HCT116 (cell line): ENCODE measurements around the gene BMERB1. TPM values are rescaled to one million over a fixed set of nuclear protein-coding genes. Genes with fewer than 3 reads are reported as not detected.

ENCODE experiments used
- ATAC-seq: fragments of 200-7000 bp; cut with Tn5 transposase; 2 replicates; pipeline ENCODE4 v1.9.1; 2020; ENCODE audit warnings: mild to moderate bottlenecking, moderate library complexity
- BruUV-seq: library from RNA; stranded (reverse); fragments of 400-500 nt; replicated peaks from 2 replicates; lab custom pipeline; 2021; lab: Mats Ljungman, UMichigan
- CTCF ChIA-PET: fragments of 300-600 bp; sonication (Branson Sonifier 250); formaldehyde crosslinking; loops from one replicate; lab custom pipeline; 2021; ENCODE audit warnings: antibody characterized with exemption; lab: Charles Lee
- POLR2A ChIA-PET: fragments of 300-600, 350-600 bp; sonication (Branson Sonifier 250); formaldehyde crosslinking; loops from one replicate; lab custom pipeline; 2021; ENCODE audit warnings: antibody characterized with exemption; lab: Charles Lee
- RAD21 ChIA-PET, 2 experiments: fragments of 300-600 bp; sonication (Branson Sonifier 250); formaldehyde crosslinking; loops; one replicate each; lab custom pipeline; 2023; ENCODE audit warnings: low total read pairs in 2 of 2; ENCODE audit not compliant: uncharacterized antibody in 2 of 2, unreplicated experiment in 2 of 2, low non-redundant PET in 1 of 2; lab: Charles Lee
- DNase-seq: peaks from one replicate; pipeline ENCODE4 v3.0.0-alpha.2; 2010; ENCODE audit warnings: low read depth, low spot score
- H2AFZ ChIP-seq: fragments of 200-600 bp; shearing (Covaris generic), sonication (generic); 2 replicates; pipeline ENCODE4 v1.6.1; 2017; ENCODE audit warnings: low read depth, mixed run types, mixed read lengths, antibody characterized with exemption, low read length; ENCODE audit not compliant: poor library complexity, severe bottlenecking
- H3K27ac ChIP-seq: 2 replicates; pipeline ENCODE4 v1.5.1; 2012; ENCODE audit warnings: low read depth, low read length
- H3K27me3 ChIP-seq: fragments of 200-600 bp; sonication (generic); 2 replicates; pipeline ENCODE4 v1.6.1; 2016; ENCODE audit warnings: mixed run types, low read length, mixed read lengths; ENCODE audit not compliant: insufficient read depth
- H3K36me3 ChIP-seq, 2 experiments: fragments of 200-500 bp in 1 of 2; fragments of 200-600 bp in 1 of 2; sonication (Bioruptor generic) in 1 of 2; sonication (generic) in 1 of 2; 2 replicates each; pipeline versions ENCODE4 v1.5.1 to v1.6.1; 2014 to 2016; ENCODE audit warnings: low read length in 2 of 2, inconsistent platforms in 1 of 2, mixed read lengths in 1 of 2, mixed run types in 1 of 2; ENCODE audit not compliant: insufficient read depth in 2 of 2, control insufficient read depth in 1 of 2
- H3K4me1 ChIP-seq, 2 experiments: fragments of 200-600 bp in 1 of 2; sonication (generic) in 1 of 2; 2 replicates each; pipeline versions ENCODE4 v1.5.1 to v1.6.1; 2012 to 2017; ENCODE audit warnings: low read length in 2 of 2, inconsistent platforms in 1 of 2, mild to moderate bottlenecking in 1 of 2, mixed read lengths in 1 of 2, mixed run types in 1 of 2, moderate library complexity in 1 of 2; ENCODE audit not compliant: insufficient read depth in 2 of 2, control insufficient read depth in 1 of 2
- H3K4me2 ChIP-seq: fragments of 200-600 bp; sonication (generic); 2 replicates; pipeline ENCODE4 v1.6.1; 2017; ENCODE audit warnings: mixed run types, low read length, mixed read lengths
- H3K4me3 ChIP-seq, 2 experiments: fragments of 200-600 bp in 1 of 2; sonication (generic) in 1 of 2; replicated peaks in 1 of 2; 2 replicates each; pipeline ENCODE4 v1.5.1; 2011 to 2016; ENCODE audit warnings: low read length in 2 of 2, control low read depth in 1 of 2, low read depth in 1 of 2, mild to moderate bottlenecking in 1 of 2, mixed read lengths in 1 of 2, mixed run types in 1 of 2
- H3K79me2 ChIP-seq: fragments of 200-600 bp; sonication (generic); 2 replicates; pipeline ENCODE4 v1.6.1; 2017; ENCODE audit warnings: mild to moderate bottlenecking, mixed run types, low read length, moderate library complexity, mixed read lengths; ENCODE audit not compliant: insufficient read depth
- H3K9ac ChIP-seq: fragments of 200-600 bp; sonication (generic); 2 replicates; pipeline ENCODE4 v1.6.1; 2016; ENCODE audit warnings: low read length, mixed read lengths
- H3K9me2 ChIP-seq: fragments of 200-600 bp; sonication (generic), shearing (Covaris generic); 2 replicates; pipeline ENCODE4 v1.6.1; 2017; ENCODE audit warnings: mixed run types, mild to moderate bottlenecking, moderate library complexity; ENCODE audit not compliant: insufficient read depth
- H3K9me3 ChIP-seq, 2 experiments: fragments of 200-500 bp in 1 of 2; fragments of 200-600 bp in 1 of 2; sonication (Bioruptor generic) in 1 of 2; sonication (generic) in 1 of 2; 2 replicates each; pipeline ENCODE4 v1.6.1; 2014 to 2017; ENCODE audit warnings: low read length in 2 of 2, mixed read lengths in 2 of 2, inconsistent platforms in 1 of 2, low read depth in 1 of 2, mild to moderate bottlenecking in 1 of 2, mixed run types in 1 of 2, moderate library complexity in 1 of 2; ENCODE audit not compliant: control insufficient read depth in 1 of 2, insufficient read depth in 1 of 2
- H4K20me1 ChIP-seq: fragments of 200-600 bp; sonication (generic), shearing (Covaris generic); 2 replicates; pipeline ENCODE4 v1.6.1; 2017; ENCODE audit warnings: mixed run types, mild to moderate bottlenecking, moderate library complexity; ENCODE audit not compliant: insufficient read depth
- CBX3 ChIP-seq: IDR thresholded peaks from 2 replicates; pipeline ENCODE4 v1.6.1; 2012; ENCODE audit warnings: low read depth
- EZH2 ChIP-seq: fragments of 200-600 bp; sonication (generic); IDR thresholded peaks from 2 replicates; pipeline ENCODE4 v1.6.1; 2017; ENCODE audit warnings: antibody characterized with exemption, mixed run types
- FOSL1 ChIP-seq: IDR thresholded peaks from 2 replicates; pipeline ENCODE4 v1.6.1; 2012; ENCODE audit warnings: low read depth
- JUND ChIP-seq: IDR thresholded peaks from 2 replicates; pipeline ENCODE4 v1.6.1; 2012
- POLR2A ChIP-seq: IDR thresholded peaks from 2 replicates; pipeline ENCODE4 v1.7.0; 2011; ENCODE audit warnings: borderline replicate concordance; ENCODE audit not compliant: insufficient read depth, insufficient read length; ENCODE audit errors: extremely low read depth
- POLR2AphosphoS5 ChIP-seq: IDR thresholded peaks from 2 replicates; pipeline ENCODE4 v1.6.1; 2011; ENCODE audit warnings: mild to moderate bottlenecking, low read depth, low read length, moderate library complexity
- RAD21 ChIP-seq: IDR thresholded peaks from 2 replicates; pipeline ENCODE4 v1.6.1; 2012; ENCODE audit warnings: low read depth, mild to moderate bottlenecking
- REST ChIP-seq: IDR thresholded peaks from 2 replicates; pipeline ENCODE4 v1.6.1; 2012; ENCODE audit warnings: low read depth
- SRF ChIP-seq: IDR thresholded peaks from 2 replicates; pipeline ENCODE4 v1.6.1; 2012; ENCODE audit warnings: low read depth
- TCF7L2 ChIP-seq: IDR thresholded peaks from 2 replicates; pipeline ENCODE4 v1.7.0; 2011; ENCODE audit warnings: borderline replicate concordance, inconsistent platforms; ENCODE audit not compliant: insufficient read depth, insufficient read length; ENCODE audit errors: extremely low read depth
- YY1 ChIP-seq: IDR thresholded peaks from 2 replicates; pipeline ENCODE4 v1.6.1; 2011; ENCODE audit warnings: low read length, low read depth, moderate library complexity, mild to moderate bottlenecking; ENCODE audit not compliant: insufficient replicate concordance; ENCODE audit errors: extremely low read depth
- intact Hi-C: fragments of 100-400 bp; cut with micrococcal nuclease; formaldehyde crosslinking; loops from 2 replicates; pipeline ENCODE4 v1.10.0; 2022
- total RNA-seq: library from RNA; stranded (reverse); gene quantifications from one replicate; pipeline ENCODE4 v1.2.1, GENCODE V29; 2021; ENCODE audit not compliant: unreplicated experiment
- TF ChIP-seq, protein P1 (sequence below): IDR thresholded peaks from 2 replicates; pipeline ENCODE4 v1.6.1; 2012

BMERB1 gene
- total RNA-seq, 1 experiment from 2014 or later: 43.6 TPM

DNA sequence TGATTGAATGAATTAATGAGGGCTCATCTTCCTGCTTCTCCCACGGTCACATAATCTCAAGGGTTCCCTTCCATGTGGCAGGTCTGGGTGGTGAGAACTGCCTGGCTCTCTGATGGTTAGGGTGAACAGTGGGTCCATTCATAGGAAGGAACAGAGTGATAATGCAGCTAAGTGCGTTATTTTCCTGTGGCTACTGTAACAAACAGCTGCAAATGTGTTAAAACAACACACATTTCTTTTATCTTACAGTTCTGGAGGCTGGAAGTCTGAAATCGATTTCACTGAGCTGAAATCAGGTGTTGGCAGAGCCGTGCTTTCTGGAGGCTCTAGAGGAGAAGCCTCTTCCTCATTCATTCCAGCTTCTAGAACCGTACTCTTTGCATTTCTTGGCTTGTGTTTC, 95.3 kb downstream of the BMERB1 start (continued):
- TF ChIP-seq REST (no peak), FOSL1 (no peak), SRF (no peak), POLR2A (no peak), EZH2 (no peak), YY1 (no peak)
- TF ChIP-seq, protein P1, sequence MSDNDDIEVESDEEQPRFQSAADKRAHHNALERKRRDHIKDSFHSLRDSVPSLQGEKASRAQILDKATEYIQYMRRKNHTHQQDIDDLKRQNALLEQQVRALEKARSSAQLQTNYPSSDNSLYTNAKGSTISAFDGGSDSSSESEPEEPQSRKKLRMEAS: no peak
- TF ChIP-seq, all 23 proteins: peak for 0

DNA sequence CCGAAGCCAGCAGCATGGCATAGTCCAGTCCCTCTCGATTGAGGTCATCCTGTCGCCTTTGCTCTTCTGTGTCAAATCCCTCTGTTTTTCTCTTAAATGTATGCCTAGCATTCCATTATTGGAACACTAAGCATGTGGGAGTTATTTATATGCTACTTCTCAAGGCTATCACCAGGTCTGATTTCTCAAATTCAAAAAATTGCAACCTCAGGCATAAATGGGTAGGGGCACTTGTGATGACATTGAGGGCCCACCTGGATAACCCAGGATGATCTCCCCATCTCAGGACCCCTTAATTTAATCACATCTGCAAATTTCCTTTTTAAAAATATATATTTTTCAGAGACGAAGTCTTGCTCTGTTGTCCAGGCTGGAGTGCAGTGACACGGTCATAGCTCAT, 95.7 kb downstream of the BMERB1 start:
- no TSS peak for BruUV-seq
- intact Hi-C loops: no loop called here
- ChIA-PET RAD21 (no interaction called here), POLR2A (no interaction called here), CTCF (no interaction called here)
- no peak overlapping the region for H2AFZ ChIP-seq
- no peaks in the 10 kb centered on the region for H3K27me3 ChIP-seq
- H3K4me1 ChIP-seq: no peaks in the 10 kb centered on the region
- no peak for ATAC-seq
- no peak for TF ChIP-seq CBX3
- TF ChIP-seq FOSL1: no peak
- TF ChIP-seq JUND: no peak
- TF ChIP-seq POLR2AphosphoS5: no peak
- TF ChIP-seq, protein P1: no peak
- no peak for TF ChIP-seq SRF
- TF ChIP-seq TCF7L2: no peak
- no peak for TF ChIP-seq RAD21
- no peak for TF ChIP-seq YY1
- no peak for TF ChIP-seq REST
- no peak overlapping the region for H3K4me3 ChIP-seq
- no peaks in the 10 kb centered on the region for H3K9me3 ChIP-seq
- no peak overlapping the region for H3K9ac ChIP-seq
- H3K27ac ChIP-seq: no peak overlapping the region
- no peak overlapping the region for H3K4me2 ChIP-seq
- DNase-seq: no peak
- no peaks in the 10 kb centered on the region for H4K20me1 ChIP-seq
- no peaks in the 10 kb centered on the region for H3K36me3 ChIP-seq
- H3K79me2 ChIP-seq: no peaks in the 10 kb centered on the region
- H3K9me2 ChIP-seq: no peaks in the 10 kb centered on the region
